Panc1 (cell line): ENCODE measurements around the gene SPCS3. TPM values are rescaled to one million over a fixed set of nuclear protein-coding genes. Genes with fewer than 3 reads are reported as not detected.

Source experiments
- ATAC-seq: fragments of 200-7000 bp; cut with Tn5 transposase; 2 replicates; pipeline ENCODE4 v1.9.1; 2020; ENCODE audit warnings: mild to moderate bottlenecking, moderate library complexity
- BruUV-seq: library from RNA; stranded (reverse); fragments of 400-500 nt; replicated peaks from 2 replicates; lab custom pipeline; 2021; lab: Mats Ljungman, UMichigan
- CTCF ChIA-PET: fragments of 300-600 bp; sonication (Branson Sonifier 250); formaldehyde crosslinking; loops from one replicate; lab custom pipeline; 2022; ENCODE audit warnings: antibody characterized with exemption; lab: Charles Lee
- POLR2A ChIA-PET: fragments of 300-600 bp; sonication (Branson Sonifier 250); formaldehyde crosslinking; loops from one replicate; lab custom pipeline; 2022; ENCODE audit warnings: antibody characterized with exemption; lab: Charles Lee
- DNase-seq: peaks from one replicate; pipeline ENCODE4 v3.0.0-alpha.2; 2010; ENCODE audit warnings: low read depth, low spot score
- H3K27ac ChIP-seq: 2 replicates; pipeline ENCODE4 v1.5.1; 2011; ENCODE audit warnings: mild to moderate bottlenecking, low read length, inconsistent platforms
- H3K27me3 ChIP-seq: fragments of 200-500 bp; sonication (Bioruptor generic); 2 replicates; pipeline ENCODE4 v1.6.0; 2014; ENCODE audit warnings: low read length, inconsistent platforms; ENCODE audit not compliant: control insufficient read depth, insufficient read depth
- H3K36me3 ChIP-seq: fragments of 200-500 bp; sonication (Bioruptor generic); 2 replicates; pipeline ENCODE4 v1.5.1; 2014; ENCODE audit warnings: inconsistent platforms, mild to moderate bottlenecking, low read length, moderate library complexity; ENCODE audit not compliant: control insufficient read depth, insufficient read depth
- H3K4me1 ChIP-seq: 2 replicates; pipeline ENCODE4 v1.5.1; 2011; ENCODE audit warnings: inconsistent platforms, mild to moderate bottlenecking, low read length, moderate library complexity; ENCODE audit not compliant: control insufficient read depth, insufficient read depth
- H3K4me3 ChIP-seq, 2 experiments: 2 replicates each; pipeline ENCODE4 v1.5.1; 2011 to 2012; ENCODE audit warnings: low read depth in 2 of 2, low read length in 2 of 2, mild to moderate bottlenecking in 2 of 2, inconsistent platforms in 1 of 2, moderate library complexity in 1 of 2
- H3K9me3 ChIP-seq: fragments of 200-500 bp; sonication (Bioruptor generic); 2 replicates; pipeline ENCODE4 v1.5.1; 2014; ENCODE audit warnings: low read depth, mild to moderate bottlenecking, inconsistent platforms, low read length, moderate library complexity; ENCODE audit not compliant: control insufficient read depth, insufficient read depth
- CTCF ChIP-seq: fragments of 450-650 bp; IDR thresholded peaks from 2 replicates; pipeline ENCODE4 v1.5.1; 2017; ENCODE audit warnings: mild to moderate bottlenecking
- POLR2AphosphoS5 ChIP-seq: IDR thresholded peaks from 2 replicates; pipeline ENCODE4 v1.6.1; 2012; ENCODE audit warnings: mild to moderate bottlenecking, low read depth, low read length, moderate library complexity
- SIN3A ChIP-seq: IDR thresholded peaks from 2 replicates; pipeline ENCODE4 v1.6.1; 2012; ENCODE audit warnings: low read depth, mild to moderate bottlenecking, low read length, moderate library complexity, borderline replicate concordance; ENCODE audit not compliant: insufficient read depth
- TCF7L2 ChIP-seq: IDR thresholded peaks from 2 replicates; pipeline ENCODE4 v1.6.1; 2011; ENCODE audit warnings: mild to moderate bottlenecking, low read depth, low read length, inconsistent platforms
- in situ Hi-C: cut with HindIII; loops from 2 replicates; pipeline ENCODE4 v1.10.0; 2016; ENCODE audit warnings: low sequenced_read_pairs, low pct_unique_long_range_greater_than_20kb
- intact Hi-C: fragments of 100-400 bp; cut with micrococcal nuclease; formaldehyde crosslinking; loops from one replicate; pipeline ENCODE4 v1.10.0; 2022; ENCODE audit not compliant: unreplicated experiment
- total RNA-seq: library from RNA; stranded (reverse); gene quantifications from one replicate; pipeline ENCODE4 v1.2.1, GENCODE V29; 2021; ENCODE audit not compliant: unreplicated experiment
- TF ChIP-seq, protein P1 (sequence below), 2 experiments: IDR thresholded peaks; 2 replicates each; pipeline ENCODE4 v1.6.1; 2011 to 2012; ENCODE audit warnings: low read depth in 2 of 2, control low read depth in 1 of 2, low read length in 1 of 2, mild to moderate bottlenecking in 1 of 2, moderate library complexity in 1 of 2; ENCODE audit not compliant: insufficient read depth in 1 of 2

Gene SPCS3
- total RNA-seq, 1 experiment from 2014 or later, result 78.5 TPM

DNA sequence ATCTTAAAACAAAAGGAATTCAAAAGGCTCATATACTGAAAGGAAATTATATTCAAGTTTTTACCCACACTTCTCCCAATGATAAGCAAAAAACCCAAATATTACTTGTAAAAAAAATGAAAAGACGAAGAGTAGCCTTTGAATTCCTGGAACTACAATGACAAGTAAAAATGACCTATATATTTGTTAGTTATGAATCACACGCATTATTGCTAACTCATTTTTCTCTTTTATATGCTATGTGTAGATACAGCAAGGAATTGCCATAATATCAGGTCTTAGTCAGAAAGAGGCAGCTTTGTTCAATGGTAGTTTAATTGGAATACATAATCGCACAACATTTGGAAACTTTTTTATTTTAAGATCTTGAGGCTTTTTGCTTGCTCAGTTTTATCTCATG is 28.0 kb upstream of the SPCS3 start:
- Histone ChIP-seq H3K27ac (no peak overlapping the region), H3K4me1 (no peaks in the 10 kb centered on the region), H3K36me3 (no peaks in the 10 kb centered on the region), H3K27me3 (no peaks in the 10 kb centered on the region), H3K4me3 (no peak overlapping the region), H3K9me3 (no peaks in the 10 kb centered on the region)
- intact Hi-C loops (no loop called here), in situ Hi-C loops (no loop called here)
- no TSS peak for BruUV-seq
- TF ChIP-seq CTCF, result no peak
- TF ChIP-seq TCF7L2, result no peak
- no peak for TF ChIP-seq POLR2AphosphoS5
- no peak for TF ChIP-seq SIN3A
- TF ChIP-seq, protein P1, sequence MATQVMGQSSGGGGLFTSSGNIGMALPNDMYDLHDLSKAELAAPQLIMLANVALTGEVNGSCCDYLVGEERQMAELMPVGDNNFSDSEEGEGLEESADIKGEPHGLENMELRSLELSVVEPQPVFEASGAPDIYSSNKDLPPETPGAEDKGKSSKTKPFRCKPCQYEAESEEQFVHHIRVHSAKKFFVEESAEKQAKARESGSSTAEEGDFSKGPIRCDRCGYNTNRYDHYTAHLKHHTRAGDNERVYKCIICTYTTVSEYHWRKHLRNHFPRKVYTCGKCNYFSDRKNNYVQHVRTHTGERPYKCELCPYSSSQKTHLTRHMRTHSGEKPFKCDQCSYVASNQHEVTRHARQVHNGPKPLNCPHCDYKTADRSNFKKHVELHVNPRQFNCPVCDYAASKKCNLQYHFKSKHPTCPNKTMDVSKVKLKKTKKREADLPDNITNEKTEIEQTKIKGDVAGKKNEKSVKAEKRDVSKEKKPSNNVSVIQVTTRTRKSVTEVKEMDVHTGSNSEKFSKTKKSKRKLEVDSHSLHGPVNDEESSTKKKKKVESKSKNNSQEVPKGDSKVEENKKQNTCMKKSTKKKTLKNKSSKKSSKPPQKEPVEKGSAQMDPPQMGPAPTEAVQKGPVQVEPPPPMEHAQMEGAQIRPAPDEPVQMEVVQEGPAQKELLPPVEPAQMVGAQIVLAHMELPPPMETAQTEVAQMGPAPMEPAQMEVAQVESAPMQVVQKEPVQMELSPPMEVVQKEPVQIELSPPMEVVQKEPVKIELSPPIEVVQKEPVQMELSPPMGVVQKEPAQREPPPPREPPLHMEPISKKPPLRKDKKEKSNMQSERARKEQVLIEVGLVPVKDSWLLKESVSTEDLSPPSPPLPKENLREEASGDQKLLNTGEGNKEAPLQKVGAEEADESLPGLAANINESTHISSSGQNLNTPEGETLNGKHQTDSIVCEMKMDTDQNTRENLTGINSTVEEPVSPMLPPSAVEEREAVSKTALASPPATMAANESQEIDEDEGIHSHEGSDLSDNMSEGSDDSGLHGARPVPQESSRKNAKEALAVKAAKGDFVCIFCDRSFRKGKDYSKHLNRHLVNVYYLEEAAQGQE (IDR thresholded peaks at IDR 0.05; ENCODE audit: insufficient read depth in 1 of 2, low read depth in 2 of 2, low read length in 1 of 2), result no peak
- DNase-seq, result no peak
- CTCF ChIA-PET, result no interaction called here
- POLR2A ChIA-PET, result no interaction called here
- no peak for ATAC-seq

- POLR2A ChIA-PET, result no interaction called here
- CTCF ChIA-PET, result no interaction called here
These were observed 26.8 kb upstream of the SPCS3 start for GRCh38 chr4:176292920-176293319.

More at GRCh38 chr4:176292920-176293319, 26.8 kb upstream of the SPCS3 start:
- BruUV-seq, result no TSS peak
- Histone ChIP-seq H3K27ac (no peak overlapping the region), H3K36me3 (no peaks in the 10 kb centered on the region), H3K27me3 (no peaks in the 10 kb centered on the region), H3K4me1 (no peaks in the 10 kb centered on the region), H3K4me3 (no peak overlapping the region), H3K9me3 (no peaks in the 10 kb centered on the region)
- no peak for DNase-seq
- ATAC-seq, result no peak
- TF ChIP-seq, protein P1 (IDR thresholded peaks at IDR 0.05; ENCODE audit: insufficient read depth in 1 of 2, low read depth in 2 of 2, low read length in 1 of 2), result no peak
- no peak for TF ChIP-seq CTCF
- no peak for TF ChIP-seq TCF7L2
- TF ChIP-seq SIN3A, result no peak
- TF ChIP-seq POLR2AphosphoS5, result no peak
- in situ Hi-C loops (no loop called here), intact Hi-C loops (no loop called here)
